SHP77 treated with DMSO at 0.1 percent for 48 hours (cell line): Measurements from ENCODE around the gene BMP7.
"Not testable (repeated sequence)": the region's sequence is repeated elsewhere in the genome, so short reads cannot be mapped to it uniquely, and the experiment has no call there.

Experiments
- DNase-seq: peaks from one replicate; lab custom pipeline; 2025; lab: John Stamatoyannopoulos, UW

Gene BMP7

DNA sequence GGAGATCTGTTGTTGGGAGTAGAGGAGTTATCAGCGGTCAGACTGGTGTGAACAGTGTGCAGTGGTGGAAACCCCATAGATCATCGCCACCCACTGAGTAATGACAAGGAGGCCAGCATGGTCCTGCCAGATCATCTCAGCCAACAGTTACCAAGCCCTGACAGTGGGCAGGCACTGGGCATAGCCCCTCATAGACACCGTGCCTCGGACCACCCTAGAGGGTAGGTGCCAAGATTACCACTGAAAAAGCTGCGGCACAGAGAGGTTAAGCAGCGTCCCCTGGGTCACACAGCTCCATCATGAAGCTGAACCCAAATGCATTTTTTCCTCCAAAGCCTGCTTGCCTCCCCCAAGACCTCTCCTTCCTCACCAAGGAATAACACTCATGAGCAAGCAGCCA, 21.5 kb upstream of the BMP7 start:
- no peak for DNase-seq

DNA sequence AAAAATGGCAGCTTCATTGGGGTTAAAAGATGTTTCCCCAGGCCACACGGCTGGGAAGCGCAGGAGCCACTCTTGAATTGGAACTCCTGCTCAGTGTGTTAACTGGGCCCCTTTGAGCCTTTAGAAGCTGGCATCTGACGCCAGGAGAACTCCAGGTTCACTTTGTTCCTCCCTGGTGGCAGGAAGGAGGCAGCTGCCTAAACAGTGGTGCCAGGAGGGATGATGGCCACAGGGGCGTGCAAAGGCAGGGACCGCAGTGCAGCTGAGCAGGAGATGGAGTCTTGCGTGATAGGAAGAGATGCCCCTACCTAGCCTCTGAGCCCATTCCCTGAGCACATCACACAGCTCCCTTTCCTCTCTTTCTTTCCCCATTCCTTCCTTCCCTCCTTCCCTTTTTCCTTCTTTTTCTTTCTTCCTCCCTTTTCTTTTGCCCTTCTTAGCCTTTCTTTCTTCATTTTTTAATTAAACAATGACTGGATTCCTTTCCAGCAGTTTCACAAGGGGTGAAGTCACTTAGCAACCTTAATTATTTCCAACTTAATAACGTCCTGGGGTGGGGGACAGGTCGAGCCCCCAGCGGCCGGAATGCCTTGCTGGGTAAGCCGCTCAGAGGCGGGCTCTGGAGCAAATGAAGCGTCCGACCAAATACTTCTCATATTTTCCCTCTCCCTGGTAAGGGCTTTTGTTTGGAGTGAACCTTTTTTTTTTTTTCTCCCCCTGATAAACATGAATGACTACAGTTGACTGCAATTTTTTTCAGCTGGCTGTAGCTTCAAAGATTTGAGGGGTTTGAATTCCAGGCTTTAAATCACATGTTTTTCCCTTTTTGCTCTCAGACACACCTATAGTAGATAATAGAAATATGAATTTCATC, 20.8 kb upstream of the BMP7 start:
- DNase-seq, result no peak

DNA sequence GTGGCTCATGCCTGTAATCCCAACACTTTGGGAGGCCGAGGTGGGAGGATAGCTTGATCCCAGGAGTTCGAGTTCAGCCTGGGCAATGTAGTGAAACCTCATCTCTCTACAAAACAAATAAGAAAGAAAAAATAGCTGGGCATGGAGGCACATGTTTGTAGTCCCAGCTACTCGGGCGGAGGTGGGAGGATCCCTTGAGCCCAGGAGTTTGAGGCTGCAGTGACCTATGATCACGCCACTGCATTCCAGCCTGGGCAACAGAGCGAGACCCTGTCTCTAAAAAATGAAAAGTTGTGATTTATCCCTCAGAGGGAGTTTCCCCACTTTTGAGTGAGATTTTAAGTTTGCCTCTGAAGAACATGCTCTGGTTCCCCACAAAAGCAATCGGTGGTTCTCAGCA, 17.4 kb upstream of the BMP7 start:
- DNase-seq, result no peak

DNA sequence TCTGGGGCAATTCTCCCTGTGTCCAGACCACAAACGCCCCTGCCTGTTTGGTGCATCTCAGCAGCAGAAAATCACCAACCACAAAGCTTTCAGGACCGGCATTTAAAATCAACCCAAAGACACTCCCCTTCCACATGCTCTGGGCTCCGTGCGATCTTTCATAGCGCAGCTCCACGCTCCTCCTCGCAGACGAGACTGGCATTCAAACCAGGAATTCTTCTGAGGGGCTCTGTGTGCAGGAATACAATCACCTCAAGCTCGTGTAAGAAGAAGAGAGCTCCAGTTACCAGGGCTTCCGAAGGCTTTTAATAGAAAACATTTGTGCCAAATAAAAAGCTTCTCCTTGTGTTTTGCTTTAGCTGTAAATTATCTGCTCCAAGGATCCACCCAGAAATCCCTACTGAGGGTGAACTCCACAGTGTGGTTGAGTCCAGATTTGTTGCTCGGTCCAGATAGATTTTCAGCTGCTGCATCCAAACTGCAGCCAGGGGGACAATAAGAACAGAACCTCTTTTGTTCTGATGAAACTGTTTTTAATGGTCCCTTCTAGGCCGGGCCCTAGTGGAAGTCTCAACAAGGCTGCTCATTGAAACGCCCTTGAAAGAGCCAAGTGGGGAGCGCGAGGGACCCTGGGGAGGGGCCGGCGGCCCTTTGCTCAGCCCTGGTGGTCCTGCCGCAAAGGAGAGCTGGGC, 16.4 kb upstream of the BMP7 start:
- DNase-seq, result no peak

DNA sequence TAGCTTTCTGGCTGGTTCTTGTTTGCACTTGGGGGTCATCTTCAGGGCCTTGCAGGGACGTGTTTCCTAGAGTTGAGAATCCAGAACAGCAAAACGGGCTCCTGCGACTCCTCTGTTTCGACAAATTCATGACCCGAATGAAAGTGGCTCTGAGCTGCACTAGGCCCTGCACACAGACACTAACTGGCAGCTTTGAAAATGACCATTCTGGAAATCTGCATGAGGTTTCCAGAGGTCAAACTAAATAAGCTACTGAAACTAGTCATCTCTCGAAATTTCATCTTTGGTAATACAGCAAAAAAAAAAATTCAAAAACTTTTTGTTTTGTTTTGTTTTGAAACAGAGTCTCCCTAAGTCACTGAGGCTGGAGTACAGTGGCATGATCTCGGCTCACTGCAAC, 15.5 kb upstream of the BMP7 start:
- no peak for DNase-seq

DNA sequence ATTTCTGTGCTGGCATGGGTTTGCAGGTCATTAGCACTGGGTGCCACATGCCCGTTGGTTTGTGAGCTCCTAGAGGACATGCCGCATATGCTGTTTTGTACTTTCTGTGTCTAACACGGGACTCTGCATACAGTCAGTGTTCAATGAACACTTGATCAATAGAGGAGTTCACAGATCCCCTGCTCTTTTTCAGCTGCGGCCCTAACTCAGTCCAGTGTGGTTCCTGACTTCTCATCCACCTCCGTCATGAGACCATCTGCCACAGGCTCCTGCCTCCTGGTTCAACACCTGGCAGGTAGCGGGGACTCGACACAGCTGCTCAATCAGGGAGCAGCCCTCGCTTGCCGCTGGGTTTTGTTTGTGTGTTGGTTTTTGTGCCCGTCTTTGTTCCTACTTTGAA, 13.8 kb upstream of the BMP7 start:
- no peak for DNase-seq

DNA sequence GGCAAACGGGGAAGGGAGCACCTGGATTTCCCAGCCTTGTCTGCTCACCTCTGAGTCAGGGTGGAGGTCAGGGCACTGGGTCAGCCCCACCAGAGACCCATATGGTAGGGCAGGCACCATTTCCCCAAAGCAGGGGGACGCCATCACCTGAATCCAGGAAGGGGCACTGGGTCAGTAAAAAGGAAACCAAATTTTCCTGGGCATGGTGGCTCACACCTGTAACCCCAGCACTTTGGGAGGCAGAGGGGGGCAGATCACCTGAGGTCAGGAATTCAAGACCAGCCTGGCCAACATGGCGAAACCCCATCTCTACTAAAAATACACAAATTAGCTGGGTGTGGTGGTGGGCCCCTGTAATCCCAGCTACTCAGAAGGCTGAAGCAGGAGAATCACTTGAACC, 13.1 kb upstream of the BMP7 start:
- not testable (repeated sequence) for DNase-seq

DNA sequence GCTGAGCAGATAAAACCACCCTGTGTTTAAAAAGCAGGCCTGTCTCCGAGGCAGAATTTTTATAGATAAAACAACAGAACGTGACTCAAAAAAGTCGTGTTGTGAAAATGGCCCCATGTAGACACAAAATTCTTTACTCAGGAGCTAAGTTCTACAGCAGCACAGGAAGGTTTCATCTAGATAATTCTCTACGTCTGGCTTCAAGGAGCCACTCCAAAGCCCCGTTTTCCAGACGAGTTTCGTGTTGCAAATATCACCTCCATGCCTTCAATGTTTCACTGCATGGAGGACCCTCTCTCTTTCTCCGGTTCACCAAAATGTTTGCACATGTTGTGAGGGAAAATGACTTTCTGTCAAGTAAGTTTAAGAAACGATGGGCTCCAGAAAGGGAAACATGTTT, 12.0 kb upstream of the BMP7 start:
- DNase-seq, result no peak

DNA sequence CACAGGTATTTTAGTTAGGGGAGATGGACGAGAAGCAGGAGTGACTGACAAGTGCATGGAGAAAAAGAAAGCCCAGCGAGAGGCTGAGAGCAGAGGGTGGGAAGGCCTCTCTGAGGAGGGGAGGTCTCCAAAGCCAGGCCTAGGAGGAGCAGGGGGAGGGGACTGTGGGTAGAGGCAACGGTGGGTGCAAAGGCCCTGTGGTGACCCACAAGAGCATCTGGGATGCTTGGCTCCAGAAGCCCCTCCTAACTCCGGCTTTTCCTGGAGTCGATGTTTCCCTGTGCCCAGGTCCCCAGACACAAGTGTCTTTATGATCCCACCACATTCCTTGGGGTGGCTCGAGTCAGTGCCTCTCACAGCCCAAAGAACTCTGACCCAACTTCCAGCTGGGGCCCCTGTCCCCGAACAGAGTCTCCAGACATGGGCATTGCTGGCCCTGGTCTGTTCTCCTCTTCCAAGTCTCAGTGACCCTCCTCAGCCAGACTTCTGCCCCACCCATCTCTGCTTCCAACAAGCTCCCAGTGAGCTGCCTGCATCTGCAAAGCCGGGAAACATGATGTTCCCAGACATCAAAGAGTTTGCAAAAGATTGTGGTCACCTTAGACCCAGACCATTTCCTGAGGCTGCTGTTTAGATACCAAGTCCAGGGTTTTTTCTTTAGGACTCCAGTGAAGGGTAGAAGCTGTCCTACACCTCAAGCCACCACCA, 11.1 kb upstream of the BMP7 start:
- DNase-seq, result no peak

DNA sequence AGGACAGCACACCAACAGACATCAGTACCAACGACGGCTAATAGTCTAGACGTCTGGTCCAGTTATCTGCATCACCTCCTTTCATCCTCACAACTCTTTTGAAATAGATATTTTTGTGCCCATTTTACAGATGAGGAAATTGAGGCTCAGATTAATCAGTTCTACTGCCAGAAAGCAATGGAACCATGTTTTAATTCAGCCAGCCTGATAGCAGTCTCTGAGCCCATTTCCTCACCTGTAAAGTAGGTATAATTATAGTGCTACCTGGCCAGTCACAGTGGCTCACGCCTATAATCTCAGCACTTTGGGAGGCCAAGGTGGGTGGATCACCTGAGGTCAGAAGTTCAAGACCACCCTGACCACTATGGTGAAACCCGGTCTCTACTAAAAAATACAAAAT, 9.8 kb upstream of the BMP7 start:
- DNase-seq, result no peak

DNA sequence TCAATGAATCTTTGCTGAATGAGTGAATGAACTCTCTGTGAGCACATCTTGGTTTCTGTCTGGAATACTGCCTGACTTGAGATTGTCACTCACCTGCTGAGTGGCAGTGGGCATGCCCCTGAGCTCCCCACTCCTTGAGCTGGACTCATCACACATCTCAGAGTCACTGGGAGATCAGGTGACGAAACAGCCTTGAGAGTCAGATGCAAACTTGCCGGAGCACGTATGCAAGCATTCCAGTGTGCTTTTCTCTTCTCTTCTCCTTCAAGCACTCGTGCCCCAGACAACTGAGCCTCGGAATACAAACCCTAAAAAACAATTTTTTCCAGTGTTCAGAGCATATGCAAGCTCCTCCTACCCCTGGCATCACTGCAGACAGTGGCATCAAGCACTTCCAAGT, 9.4 kb upstream of the BMP7 start:
- DNase-seq, result no peak

DNA sequence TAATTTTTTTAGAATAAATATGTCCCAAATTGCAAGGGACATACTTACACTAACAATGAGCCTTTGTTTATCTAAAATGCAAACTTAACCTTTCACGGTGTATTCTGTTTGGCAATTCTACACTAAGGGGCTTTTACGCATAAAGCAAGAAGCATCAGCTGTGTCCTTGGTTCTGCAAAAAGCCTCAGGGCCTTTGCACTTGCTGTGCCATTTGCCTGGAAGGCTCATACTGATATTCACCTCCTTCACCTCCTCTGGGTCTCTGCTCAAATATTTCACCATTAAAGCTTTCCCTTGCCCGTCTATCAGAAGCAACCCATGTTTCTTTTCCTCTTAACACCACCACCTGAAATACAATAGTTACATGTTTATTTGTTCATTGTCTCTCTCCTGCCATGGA, 8.9 kb upstream of the BMP7 start:
- no peak for DNase-seq

DNA sequence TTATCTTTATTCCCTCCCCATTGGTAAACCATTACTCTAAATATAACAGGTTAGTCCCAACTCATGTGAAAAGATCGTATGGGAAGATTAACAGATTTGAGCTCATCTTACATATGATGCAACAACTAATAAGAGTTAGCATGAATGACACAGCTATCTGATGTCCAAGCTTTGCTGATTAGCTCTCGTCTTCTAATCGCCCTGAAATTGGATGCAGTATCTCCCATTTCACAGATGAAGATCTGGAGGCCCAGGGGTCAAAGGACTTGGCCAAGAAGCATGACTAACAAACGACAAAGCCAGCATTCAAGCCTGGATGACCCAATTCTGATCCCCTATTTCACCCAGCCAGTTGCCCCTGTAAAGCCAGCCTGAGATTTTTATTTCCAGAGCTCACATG, 8.4 kb upstream of the BMP7 start:
- DNase-seq, result no peak

DNA sequence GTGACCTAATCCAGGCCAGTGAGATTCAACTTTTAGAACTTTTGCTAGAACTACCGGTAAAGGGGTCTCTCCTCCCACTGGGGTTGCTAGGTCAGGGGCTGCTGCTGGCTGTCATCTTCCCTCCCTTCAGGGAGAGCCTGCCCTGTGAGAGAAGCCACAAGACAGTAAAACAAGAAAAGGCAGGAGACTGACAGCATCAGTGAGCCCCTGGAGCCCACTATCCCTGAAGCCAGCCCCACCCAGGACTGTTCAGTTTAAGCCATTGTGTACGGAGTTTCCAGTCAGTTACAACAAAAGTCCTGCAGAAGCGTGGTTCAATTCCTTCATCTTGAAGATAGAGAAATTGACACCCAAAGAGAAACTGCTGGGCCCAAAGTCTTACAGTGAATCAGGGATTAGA, 7.9 kb upstream of the BMP7 start:
- no peak for DNase-seq

DNA sequence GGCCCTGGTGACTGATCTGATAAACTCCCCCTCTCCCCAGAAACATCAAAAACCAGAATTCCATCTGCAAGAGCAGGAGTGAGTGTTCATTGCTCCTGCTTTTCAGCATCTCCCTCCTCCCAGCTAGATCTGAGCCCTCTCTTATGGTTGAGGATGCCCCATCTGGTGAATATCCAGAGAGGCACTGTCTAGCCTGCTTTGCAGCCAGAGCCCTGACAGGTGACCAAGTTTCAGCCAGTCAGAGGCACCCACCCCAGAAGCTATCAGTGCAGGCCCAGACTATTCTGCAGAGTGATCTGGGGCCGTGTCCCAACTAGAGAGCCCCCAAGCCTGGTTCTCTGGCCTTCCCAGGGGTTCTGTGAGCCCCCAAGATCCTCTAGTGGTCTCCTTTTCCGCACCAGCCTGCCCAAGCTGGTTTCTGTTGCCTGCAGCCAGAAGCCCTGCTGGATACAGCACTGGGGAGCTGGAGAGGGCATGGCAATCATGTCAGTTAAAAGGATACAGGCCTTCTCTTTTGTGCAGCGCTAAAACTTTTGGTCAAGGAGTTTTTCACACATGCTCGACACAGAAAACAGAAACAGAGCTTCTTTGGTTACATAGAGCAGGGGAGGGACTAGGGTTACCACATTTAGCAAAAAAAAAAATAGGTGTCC, 6.6 kb upstream of the BMP7 start:
- DNase-seq, result no peak

DNA sequence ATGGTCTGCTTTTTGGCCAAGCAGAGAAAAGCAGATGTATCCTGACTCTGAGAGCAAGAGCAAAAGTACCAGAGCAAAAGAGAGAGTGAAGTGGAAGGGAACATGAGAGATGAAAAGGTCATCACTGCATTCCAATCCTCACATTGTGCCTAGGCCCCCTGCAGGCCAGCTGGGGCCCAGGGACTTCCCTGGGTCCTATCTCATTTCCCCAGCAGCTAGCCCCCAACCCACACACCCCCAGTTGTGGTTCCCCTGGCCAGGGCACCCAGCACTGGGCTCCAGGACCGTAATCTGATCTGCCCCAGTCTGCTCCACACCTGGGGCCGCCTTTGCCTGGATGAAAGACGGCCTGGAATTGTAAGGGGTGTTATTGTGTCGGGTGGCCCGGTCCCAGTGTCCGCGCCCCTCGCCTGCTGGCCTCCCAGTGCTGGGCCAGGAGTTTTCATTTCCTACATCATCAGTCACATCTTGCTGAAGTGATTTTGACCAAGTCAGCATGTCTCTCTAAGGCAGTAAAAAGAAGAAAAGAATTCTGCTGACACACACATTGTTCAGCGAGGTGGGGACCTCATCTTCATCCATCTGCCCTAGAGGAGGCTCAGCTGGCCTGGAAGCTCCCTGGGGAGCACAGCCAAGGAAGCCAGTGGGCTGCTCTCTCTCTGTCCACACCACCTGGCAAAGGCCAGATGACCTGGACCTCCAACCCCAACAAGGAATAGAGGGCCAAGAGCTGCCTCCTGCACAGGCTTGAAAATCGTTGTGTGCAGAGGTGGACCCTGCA, 4.0 kb upstream of the BMP7 start:
- DNase-seq, result no peak

DNA sequence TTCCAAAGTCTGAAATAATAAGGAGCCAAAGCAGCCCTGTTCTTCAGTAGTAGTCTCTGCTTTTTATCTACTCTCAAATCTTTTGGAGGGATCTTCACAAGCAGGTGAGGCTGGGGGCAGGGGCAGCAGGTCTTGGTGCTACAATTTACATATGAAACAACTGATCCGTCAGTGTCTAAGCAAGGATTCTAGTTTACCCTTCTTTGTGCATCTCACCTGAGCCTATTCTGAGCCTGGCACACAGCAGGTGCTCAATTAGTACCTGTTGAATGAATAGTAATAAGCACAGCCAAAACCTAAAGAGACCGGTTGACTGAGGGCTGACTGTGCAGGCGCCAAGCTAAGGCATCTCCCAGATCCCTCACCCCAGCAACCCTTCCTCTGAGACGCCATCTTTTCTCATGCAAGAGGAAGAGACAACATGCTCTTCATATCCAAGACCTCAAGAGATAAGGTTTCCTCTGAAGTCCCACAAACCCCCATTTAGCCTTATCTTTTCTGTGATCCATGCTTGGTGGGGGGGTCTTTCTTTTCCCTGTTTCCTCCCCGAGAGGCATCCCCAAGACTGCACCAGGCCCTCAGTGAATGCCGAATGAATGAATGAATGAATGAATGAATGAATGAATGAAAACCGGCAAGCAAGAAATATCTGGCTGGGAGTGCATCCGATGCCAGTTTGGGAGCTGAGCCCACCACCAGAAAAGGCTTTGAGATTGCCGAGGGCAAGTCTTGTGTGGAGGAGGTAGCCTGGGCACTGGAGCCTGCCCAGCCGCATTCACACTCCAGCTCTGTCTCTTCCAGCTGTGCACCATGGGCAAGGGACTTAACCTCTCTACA, 2.9 kb upstream of the BMP7 start:
- no peak for DNase-seq

DNA sequence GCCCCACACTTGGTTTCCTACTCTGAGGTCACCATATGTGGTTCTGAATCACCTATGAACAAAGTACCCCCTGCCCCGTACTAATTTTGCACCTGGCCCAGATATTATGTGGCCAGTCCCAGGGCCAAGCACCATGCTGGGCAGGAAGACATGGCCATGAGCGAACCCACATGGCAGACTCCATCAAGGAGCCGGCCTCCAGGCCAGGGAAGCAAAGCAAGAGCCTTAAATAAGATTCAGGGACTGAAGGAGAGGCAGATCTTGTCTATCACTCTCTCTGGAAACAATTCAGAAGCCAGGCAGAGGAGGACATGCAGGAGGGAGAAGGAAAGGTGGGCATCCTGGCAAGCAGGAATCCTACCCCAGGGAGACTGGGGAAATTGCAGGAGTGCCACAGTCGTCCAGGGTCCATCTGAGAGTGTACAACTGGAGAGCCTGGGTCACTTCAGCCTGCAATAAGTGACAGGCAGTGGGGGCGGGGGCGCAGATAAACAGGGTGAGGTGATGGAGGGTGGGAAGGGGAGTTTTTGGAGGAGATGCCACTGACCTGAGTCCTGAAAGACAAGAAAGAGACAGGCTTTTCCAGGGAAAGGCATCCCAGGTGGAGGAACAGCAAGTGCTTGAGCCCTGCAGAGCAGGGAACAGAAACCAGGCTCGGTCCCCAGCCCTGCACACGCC, 2.1 kb upstream of the BMP7 start:
- no peak for DNase-seq

DNA sequence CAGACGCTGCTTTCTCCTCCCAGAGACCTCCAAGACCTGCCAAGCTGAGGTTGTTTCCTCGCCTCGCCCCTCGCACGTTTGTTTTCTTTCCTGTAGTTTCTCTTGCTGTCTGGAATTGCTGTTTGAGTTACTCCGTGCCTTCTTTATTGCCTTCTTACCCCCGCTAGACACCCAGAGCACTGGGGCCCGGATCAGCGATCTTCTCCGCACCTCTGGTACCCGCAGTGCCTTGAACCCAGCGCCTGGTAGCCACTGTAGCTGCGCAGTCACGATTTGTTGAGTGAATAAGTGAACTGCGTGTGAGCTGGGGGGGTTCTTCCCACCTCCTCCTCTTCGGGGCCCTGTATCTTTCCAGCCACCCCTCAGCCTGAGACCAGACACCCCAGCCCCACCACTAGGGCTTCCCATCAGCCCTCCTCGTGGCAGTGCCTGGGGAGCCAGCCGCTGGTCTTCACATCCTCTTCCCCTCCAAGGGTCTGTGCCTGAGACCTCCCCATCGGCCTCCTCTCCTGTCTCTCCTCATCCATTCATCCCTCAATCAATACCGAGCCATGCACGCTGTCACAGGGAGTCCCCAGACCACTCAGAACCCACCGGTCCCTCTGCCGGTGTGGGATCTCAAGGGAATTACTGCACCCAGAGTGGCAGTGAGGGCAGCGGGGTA, 849 bp upstream of the BMP7 start:
- no peak for DNase-seq

DNA sequence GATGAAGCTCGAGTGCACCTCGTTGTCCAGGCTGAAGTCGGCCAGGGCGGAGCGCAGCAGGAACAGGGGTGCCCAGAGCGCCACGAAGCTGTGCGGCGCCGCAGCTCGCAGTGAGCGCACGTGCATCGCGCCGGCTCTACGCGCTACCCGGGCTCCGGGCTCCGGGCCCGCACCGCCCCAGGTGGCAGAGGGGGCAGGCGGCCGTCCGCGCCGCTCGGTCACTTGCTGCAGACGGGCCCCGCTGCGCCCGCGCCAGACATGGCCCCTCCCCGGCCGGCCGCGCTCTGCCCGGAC, 497 bp downstream of the BMP7 start:
- DNase-seq, result no peak
